HG03571 (cell line): ENCODE results near the gene LGALS3.
A peak's percentile ranks its signal among the peaks of the same experiment; 100 is the strongest.

Experiments
- ATAC-seq: cut with Tn5 transposase; IDR thresholded peaks from one replicate; pipeline ENCODE4 v1.9.1; 2021; ENCODE audit not compliant: unreplicated experiment

LGALS3 gene

GRCh38 chr14:55180434-55180833, 51.4 kb downstream of the LGALS3 start:
- peak; percentile 66 for ATAC-seq

- ATAC-seq, result no peak
These were observed 59.7 kb downstream of the LGALS3 start for GRCh38 chr14:55188686-55189295.

DNA sequence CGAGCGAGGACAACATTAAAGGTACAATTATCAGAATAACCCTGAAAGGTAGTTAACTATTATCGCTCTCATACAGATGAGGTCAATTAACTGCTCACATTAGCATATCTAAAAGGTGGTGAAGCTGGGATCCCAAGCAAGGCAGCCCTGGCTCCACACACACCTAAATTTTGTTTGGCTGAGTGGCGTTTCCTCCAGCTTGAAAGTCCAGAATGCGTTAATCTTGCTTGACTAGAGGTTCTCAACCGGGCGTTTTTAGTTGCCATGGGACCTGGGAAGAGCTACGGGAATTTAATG, 61.8 kb downstream of the LGALS3 start:
- no peak for ATAC-seq

- ATAC-seq, result peak; percentile 96
These were observed 62.4 kb downstream of the LGALS3 start, which contains the start of gene DLGAP5 for GRCh38 chr14:55191203-55192053. Gene DLGAP5 (minus strand): TSS chr14:55191585. CDS start chr14:55189179, 2,406 bp downstream.

- ATAC-seq, result no peak
These were observed 63.1 kb downstream of the LGALS3 start for GRCh38 chr14:55192054-55192621.

- no peak for ATAC-seq
These were observed 65.8 kb downstream of the LGALS3 start for GRCh38 chr14:55194656-55195355.
